Neural progenitor cell (in vitro differentiated cells): ENCODE results near the gene ASZ1. TPM values are rescaled to one million over a fixed set of nuclear protein-coding genes. Genes with fewer than 3 reads are reported as not detected.

Experiments used
- DNase-seq: peaks from one replicate; pipeline ENCODE4 v3.0.0-alpha.2; 2016; ENCODE audit warnings: low spot score
- H2AFZ ChIP-seq: fragments of 200-600 bp; sonication (generic); replicated peaks from 2 replicates; pipeline ENCODE4 v1.6.1; 2016; ENCODE audit warnings: antibody characterized with exemption
- H3F3A ChIP-seq: fragments of 200-600 bp; sonication (generic); 2 replicates; pipeline ENCODE4 v1.6.1; 2016; ENCODE audit warnings: antibody characterized with exemption, low read depth
- H3K27ac ChIP-seq: fragments of 200-600 bp; sonication (generic); 2 replicates; pipeline ENCODE4 v1.5.1; 2016; ENCODE audit warnings: mild to moderate bottlenecking
- H3K27me3 ChIP-seq: fragments of 200-600 bp; sonication (generic); 2 replicates; pipeline ENCODE4 v1.6.1; 2016; ENCODE audit warnings: mild to moderate bottlenecking, moderate library complexity
- H3K36me3 ChIP-seq: fragments of 200-600 bp; sonication (generic); 2 replicates; pipeline ENCODE4 v1.5.1; 2016
- H3K4me1 ChIP-seq: fragments of 200-600 bp; sonication (generic); 2 replicates; pipeline ENCODE4 v1.6.1; 2016; ENCODE audit warnings: mixed run types
- H3K4me2 ChIP-seq: fragments of 200-600 bp; sonication (generic); 2 replicates; pipeline ENCODE4 v1.6.1; 2016
- H3K4me3 ChIP-seq: fragments of 200-600 bp; sonication (generic); 2 replicates; pipeline ENCODE4 v1.5.1; 2016
- H3K79me2 ChIP-seq: fragments of 200-600 bp; sonication (generic); 2 replicates; pipeline ENCODE4 v1.6.1; 2016; ENCODE audit warnings: low read depth
- H3K9ac ChIP-seq: fragments of 200-600 bp; sonication (generic); 2 replicates; pipeline ENCODE4 v1.6.1; 2016
- H3K9me3 ChIP-seq: fragments of 200-600 bp; sonication (generic); 2 replicates; pipeline ENCODE4 v1.5.1; 2016; ENCODE audit warnings: low read depth
- H4K20me1 ChIP-seq: fragments of 200-600 bp; sonication (generic); 2 replicates; pipeline ENCODE4 v1.6.1; 2016; ENCODE audit warnings: low read depth
- H3K27ac Mint-ChIP-seq: 3 replicates; pipeline ENCODE4 v1.8.0; 2021; ENCODE audit warnings: mixed read lengths
- H3K27me3 Mint-ChIP-seq: 2 replicates; pipeline ENCODE4 v1.8.0; 2022; ENCODE audit warnings: low read depth, mild to moderate bottlenecking, inconsistent platforms, moderate library complexity, mixed read lengths; ENCODE audit not compliant: insufficient read depth
- H3K36me3 Mint-ChIP-seq: 3 replicates; pipeline ENCODE4 v1.8.0; 2021; ENCODE audit warnings: mixed read lengths
- H3K4me1 Mint-ChIP-seq: 3 replicates; pipeline ENCODE4 v1.8.0; 2021; ENCODE audit warnings: mixed read lengths
- H3K4me3 Mint-ChIP-seq: 3 replicates; pipeline ENCODE4 v1.8.0; 2021; ENCODE audit warnings: mild to moderate bottlenecking, moderate library complexity, mixed read lengths
- H3K9me3 Mint-ChIP-seq: 3 replicates; pipeline ENCODE4 v1.8.0; 2020; ENCODE audit warnings: mixed read lengths
- CTCF ChIP-seq: fragments of 200-600 bp; sonication (generic); IDR thresholded peaks from 2 replicates; pipeline ENCODE4 v1.5.1; 2017; ENCODE audit warnings: antibody characterized with exemption, mild to moderate bottlenecking
- EZH2 ChIP-seq: fragments of 200-600 bp; sonication (generic); IDR thresholded peaks from 2 replicates; pipeline ENCODE4 v1.6.1; 2017; ENCODE audit warnings: antibody characterized with exemption, mild to moderate bottlenecking, moderate library complexity
- EZH2phosphoT487 ChIP-seq: fragments of 200-600 bp; sonication (generic); IDR thresholded peaks from 2 replicates; pipeline ENCODE4 v1.6.1; 2017; ENCODE audit warnings: antibody characterized with exemption
- total RNA-seq: library from RNA; depleted of rRNA; stranded (reverse); fragments of >200 nt; gene quantifications from 2 replicates; pipeline ENCODE4 v1.2.3, GENCODE V29; 2015; ENCODE audit warnings: low replicate concordance

Gene ASZ1
- total RNA-seq, 1 donor from 2014 or later: not detected

GRCh38 chr7:117313582-117313981, 113.7 kb downstream of the ASZ1 start:
- Histone ChIP-seq H3K9ac (no peak overlapping the region), H2AFZ (no peak overlapping the region), H3K27ac (no peak overlapping the region), H4K20me1 (no peaks in the 10 kb centered on the region), H3K4me2 (no peak overlapping the region), H3K36me3 (no peaks in the 10 kb centered on the region), H3K4me1 (no peaks in the 10 kb centered on the region), H3K27me3 (peaks cover 21% of the 10 kb centered on the region), H3K4me3 (no peak overlapping the region), H3F3A (no peaks in the 10 kb centered on the region), H3K9me3 (no peaks in the 10 kb centered on the region), H3K79me2 (no peaks in the 10 kb centered on the region)
- Mint-ChIP-seq H3K36me3 (no peaks in the 10 kb centered on the region), H3K4me3 (no peak overlapping the region), H3K27ac (no peak overlapping the region), H3K4me1 (no peaks in the 10 kb centered on the region), H3K27me3 (no peaks in the 10 kb centered on the region), H3K9me3 (no peaks in the 10 kb centered on the region)
- DNase-seq: no peak
- TF ChIP-seq EZH2phosphoT487: no peak
- no peak for TF ChIP-seq CTCF
- TF ChIP-seq EZH2: no peak

Other genes with a start within 250 kb of the ASZ1 start
- not detected in 2 replicates for gene WNT2, start 104.4 kb downstream of the ASZ1 start, total RNA-seq
- 0.06 and 0.15 TPM in 2 replicates for gene CFTR, start 52.5 kb upstream of the ASZ1 start, total RNA-seq